ENCODE results near the gene TBC1D10B.
"Not testable (repeated sequence)": the region's sequence is repeated elsewhere in the genome, so short reads cannot be mapped to it uniquely, and the experiment has no call there.

Gene TBC1D10B

GRCh38 chr16:30342751-30343490, 27.4 kb downstream of the TBC1D10B start:
- peak overlapping the region; percentile 85 for H3K9ac ChIP-seq (ENCODE audit: low read length)
- H3K9me2 ChIP-seq (ENCODE audit: low read depth, low read length) = no peaks in the 10 kb centered on the region
- peaks cover 82% of the 10 kb centered on the region for H3K4me1 ChIP-seq (ENCODE audit: insufficient read depth, low read length, severe bottlenecking)
- H3K4me2 ChIP-seq (ENCODE audit: low read length) = peak overlapping the region; percentile 85
- H4K20me1 ChIP-seq (ENCODE audit: insufficient read depth, low read length) = no peaks in the 10 kb centered on the region
- TF ChIP-seq CTCF (IDR thresholded peaks at IDR 0.05; ENCODE audit: low read length) (no peak), EZH2 (IDR thresholded peaks at IDR 0.05; ENCODE audit: borderline replicate concordance, low read length) (no peak)
- H3K36me3 ChIP-seq (ENCODE audit: insufficient read depth, low read length) = peaks cover 6% of the 10 kb centered on the region; the same call in 1 of the 2 replicates
- no peak overlapping the region for H2AFZ ChIP-seq (ENCODE audit: low read length)
- peak overlapping the region; percentile 70 for H3K4me3 ChIP-seq (ENCODE audit: low read depth, low read length, poor library complexity, severe bottlenecking)
- H3K27ac ChIP-seq (ENCODE audit: low read depth, low read length, poor library complexity, severe bottlenecking) = peak overlapping the region; percentile 96
- no peaks in the 10 kb centered on the region for H3K27me3 ChIP-seq (ENCODE audit: insufficient read depth, low read length)
- no peaks in the 10 kb centered on the region for H3K79me2 ChIP-seq (ENCODE audit: insufficient read depth, low read length)
- no peaks in the 10 kb centered on the region for H3K9me3 ChIP-seq (ENCODE audit: low read length)
- no peaks in the 10 kb centered on the region for H3F3A ChIP-seq (ENCODE audit: insufficient read depth, low read length)

- H3K27ac ChIP-seq (ENCODE audit: low read depth, low read length, poor library complexity, severe bottlenecking) = peak overlapping the region; percentile 96
- peaks cover 82% of the 10 kb centered on the region for H3K4me1 ChIP-seq (ENCODE audit: insufficient read depth, low read length, severe bottlenecking)
- H3K36me3 ChIP-seq (ENCODE audit: insufficient read depth, low read length); H3F3A ChIP-seq (ENCODE audit: insufficient read depth, low read length); H3K9me2 ChIP-seq (ENCODE audit: low read depth, low read length); H3K79me2 ChIP-seq (ENCODE audit: insufficient read depth, low read length); H4K20me1 ChIP-seq (ENCODE audit: insufficient read depth, low read length); H3K27me3 ChIP-seq (ENCODE audit: insufficient read depth, low read length); H3K9me3 ChIP-seq (ENCODE audit: low read length); H2AFZ ChIP-seq (ENCODE audit: low read length): not testable (repeated sequence)
- peak overlapping the region; percentile 85 for H3K9ac ChIP-seq (ENCODE audit: low read length)
- H3K4me3 ChIP-seq (ENCODE audit: low read depth, low read length, poor library complexity, severe bottlenecking) = peak overlapping the region; percentile 70
- TF ChIP-seq CTCF (IDR thresholded peaks at IDR 0.05; ENCODE audit: low read length) = peak; percentile 45
- H3K4me2 ChIP-seq (ENCODE audit: low read length) = peak overlapping the region; percentile 85
Observed at GRCh38 chr16:30341971-30342370, 28.3 kb downstream of the TBC1D10B start.

GRCh38 chr16:30340621-30341020, 29.7 kb downstream of the TBC1D10B start:
- Histone ChIP-seq H3K9me3 (ENCODE audit: low read length) (no peaks in the 10 kb centered on the region), H3K27me3 (ENCODE audit: insufficient read depth, low read length) (no peaks in the 10 kb centered on the region), H3K36me3 (ENCODE audit: insufficient read depth, low read length) (peaks cover 6% of the 10 kb centered on the region; the same call in 1 of the 2 replicates), H3K4me1 (ENCODE audit: insufficient read depth, low read length, severe bottlenecking) (peaks cover 86% of the 10 kb centered on the region), H3F3A (ENCODE audit: insufficient read depth, low read length) (no peaks in the 10 kb centered on the region), H3K4me2 (ENCODE audit: low read length) (peak overlapping the region; percentile 46), H3K79me2 (ENCODE audit: insufficient read depth, low read length) (no peaks in the 10 kb centered on the region), H4K20me1 (ENCODE audit: insufficient read depth, low read length) (no peaks in the 10 kb centered on the region), H3K9me2 (ENCODE audit: low read depth, low read length) (no peaks in the 10 kb centered on the region), H3K9ac (ENCODE audit: low read length) (no peak overlapping the region), H3K27ac (ENCODE audit: low read depth, low read length, poor library complexity, severe bottlenecking) (peak overlapping the region; percentile 96), H2AFZ (ENCODE audit: low read length) (no peak overlapping the region), H3K4me3 (ENCODE audit: low read depth, low read length, poor library complexity, severe bottlenecking) (peak overlapping the region; percentile 70)
- TF ChIP-seq EZH2 (IDR thresholded peaks at IDR 0.05; ENCODE audit: borderline replicate concordance, low read length) = no peak
- TF ChIP-seq CTCF (IDR thresholded peaks at IDR 0.05; ENCODE audit: low read length) = no peak

GRCh38 chr16:30338715-30339114, 31.6 kb downstream of the TBC1D10B start:
- H3K36me3 ChIP-seq (ENCODE audit: insufficient read depth, low read length); H3K9me2 ChIP-seq (ENCODE audit: low read depth, low read length); H3K4me2 ChIP-seq (ENCODE audit: low read length); H3K4me3 ChIP-seq (ENCODE audit: low read depth, low read length, poor library complexity, severe bottlenecking); H3K27me3 ChIP-seq (ENCODE audit: insufficient read depth, low read length); H3K9ac ChIP-seq (ENCODE audit: low read length); H3K79me2 ChIP-seq (ENCODE audit: insufficient read depth, low read length); H2AFZ ChIP-seq (ENCODE audit: low read length); H3F3A ChIP-seq (ENCODE audit: insufficient read depth, low read length); H3K9me3 ChIP-seq (ENCODE audit: low read length); H4K20me1 ChIP-seq (ENCODE audit: insufficient read depth, low read length): not testable (repeated sequence)
- Histone ChIP-seq H3K27ac (ENCODE audit: low read depth, low read length, poor library complexity, severe bottlenecking) (peak overlapping the region; percentile 96), H3K4me1 (ENCODE audit: insufficient read depth, low read length, severe bottlenecking) (peaks cover 73% of the 10 kb centered on the region)

GRCh38 chr16:30337964-30338357, 32.3 kb downstream of the TBC1D10B start:
- H3F3A ChIP-seq (ENCODE audit: insufficient read depth, low read length); H3K36me3 ChIP-seq (ENCODE audit: insufficient read depth, low read length); H3K4me3 ChIP-seq (ENCODE audit: low read depth, low read length, poor library complexity, severe bottlenecking); H3K9ac ChIP-seq (ENCODE audit: low read length); H3K79me2 ChIP-seq (ENCODE audit: insufficient read depth, low read length); H3K27me3 ChIP-seq (ENCODE audit: insufficient read depth, low read length); H3K9me2 ChIP-seq (ENCODE audit: low read depth, low read length); H2AFZ ChIP-seq (ENCODE audit: low read length); H4K20me1 ChIP-seq (ENCODE audit: insufficient read depth, low read length); H3K9me3 ChIP-seq (ENCODE audit: low read length): not testable (repeated sequence)
- Histone ChIP-seq H3K4me2 (ENCODE audit: low read length) (peak overlapping the region; percentile 18; the same call in 1 of the 2 replicates), H3K4me1 (ENCODE audit: insufficient read depth, low read length, severe bottlenecking) (peaks cover 66% of the 10 kb centered on the region), H3K27ac (ENCODE audit: low read depth, low read length, poor library complexity, severe bottlenecking) (peak overlapping the region; percentile 96)

All from OCI-LY1 (cell line).